SK-MEL-5 (cell line): ENCODE results near the gene SMG6. TPM values are rescaled to one million over a fixed set of nuclear protein-coding genes. Genes with fewer than 3 reads are reported as not detected.
"Not testable (repeated sequence)": the region's sequence is repeated elsewhere in the genome, so short reads cannot be mapped to it uniquely, and the experiment has no call there.

Experiments
- DNase-seq: peaks from one replicate; pipeline ENCODE4 v3.0.0-alpha.2; 2016; ENCODE audit warnings: low read depth, low spot score
- in situ Hi-C: cut with HindIII; loops from 2 replicates; pipeline ENCODE4 v1.10.0; 2016; ENCODE audit warnings: low sequenced_read_pairs, high pct_unique_total_duplicates, low pct_unique_long_range_greater_than_20kb
- total RNA-seq: library from RNA; depleted of rRNA; stranded (reverse); fragments of >200 nt; shearing (Covaris generic); gene quantifications from 2 replicates; pipeline ENCODE4 v1.2.3, GENCODE V29; 2014

Gene SMG6
- total RNA-seq, 1 experiment from 2014 or later = 10.0 TPM

DNA sequence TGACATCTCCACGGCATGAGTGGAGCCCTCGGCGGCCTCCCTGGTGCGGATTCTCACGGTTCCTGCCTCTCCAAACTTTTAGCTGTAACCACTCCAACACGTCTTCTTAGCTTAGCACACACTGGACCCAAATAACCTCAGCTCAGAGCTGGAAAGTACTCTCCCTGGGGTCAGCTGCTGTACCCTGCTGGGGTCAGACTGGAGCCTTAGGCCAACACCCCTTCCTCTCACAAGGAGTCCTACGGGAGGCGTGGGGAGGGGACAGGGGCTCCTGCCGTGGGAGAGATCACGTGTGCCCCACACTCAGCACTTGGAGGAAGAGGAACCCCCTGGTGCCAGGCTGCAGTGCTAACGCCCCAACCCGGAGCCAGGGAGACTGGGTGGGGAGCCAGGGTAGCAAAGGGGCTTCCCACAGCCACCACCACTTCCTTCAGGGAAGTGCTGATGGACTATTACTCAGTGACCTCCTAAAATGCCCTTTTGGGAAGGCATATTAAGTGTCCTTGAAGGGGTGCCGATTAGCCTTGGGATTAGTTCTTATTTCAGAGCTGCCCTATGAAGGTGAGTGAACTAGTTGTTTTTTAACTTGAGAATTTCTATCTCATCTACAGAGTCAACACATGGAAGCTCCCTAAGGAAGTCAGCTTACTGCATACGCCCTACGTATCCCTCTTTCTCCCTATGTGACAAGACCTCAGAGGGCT, 124.6 kb downstream of the SMG6 start:
- DNase-seq = no peak
- in situ Hi-C loops = no loop called here

DNA sequence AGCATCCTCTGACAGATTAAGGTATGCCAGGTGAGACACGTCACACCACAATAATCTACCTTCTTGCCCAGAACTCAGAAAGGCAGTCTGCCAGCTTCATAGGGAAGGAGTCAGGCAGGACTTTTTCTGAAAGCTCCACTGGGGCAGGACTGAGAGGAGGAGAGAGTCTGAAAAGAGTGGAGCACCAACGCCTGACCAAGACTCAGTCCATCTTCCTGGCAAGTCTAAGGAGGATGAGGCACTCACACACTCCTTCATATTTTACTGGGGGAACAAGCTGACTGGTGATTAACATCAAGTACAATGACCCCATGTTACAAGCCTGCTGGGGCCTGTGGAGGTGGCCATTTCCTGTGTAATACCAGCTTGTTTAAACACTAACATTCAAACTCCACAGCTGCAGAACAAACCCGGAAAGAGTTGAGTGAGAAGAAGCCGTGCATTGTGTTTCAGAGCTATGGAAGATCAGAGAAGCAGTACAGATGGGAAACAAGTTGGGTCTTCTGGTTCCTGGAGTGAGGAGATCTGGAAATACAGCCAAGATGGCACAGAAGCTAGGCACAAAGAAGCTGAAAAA, 126.3 kb downstream of the SMG6 start:
- in situ Hi-C loops = no loop called here
- DNase-seq = no peak

DNA sequence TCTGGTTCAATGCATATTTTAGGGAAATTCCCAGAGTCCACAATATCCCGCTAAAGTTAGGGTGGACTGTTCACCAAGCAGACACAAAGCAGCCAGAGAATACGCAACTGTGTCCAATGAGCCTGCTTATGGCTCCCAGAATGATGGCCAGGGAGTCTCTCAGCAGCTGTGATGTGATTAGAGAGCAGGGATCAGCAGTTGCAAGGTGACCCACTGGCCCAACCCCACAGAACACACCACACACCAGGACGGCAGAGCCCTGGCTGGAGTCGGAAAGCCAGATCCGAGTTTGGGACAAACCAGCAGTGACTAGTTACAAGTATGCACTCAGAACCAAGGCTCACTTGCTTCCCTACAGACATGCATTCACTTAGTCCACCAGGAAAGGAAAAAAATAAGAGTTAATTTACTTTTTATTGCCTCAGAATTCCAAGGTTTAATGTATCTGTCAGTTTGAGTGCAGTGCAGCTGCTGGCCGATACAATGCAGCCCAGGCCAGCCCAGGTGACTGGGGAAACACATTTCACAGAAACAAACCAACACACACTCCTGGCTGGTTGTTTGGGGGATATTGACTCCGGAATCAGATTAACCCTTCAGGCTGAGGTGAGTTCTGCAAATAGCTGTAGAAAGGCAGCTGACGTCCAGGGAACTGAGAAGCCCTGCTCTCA, 127.0 kb downstream of the SMG6 start:
- no peak for DNase-seq
- in situ Hi-C loops = no loop called here

DNA sequence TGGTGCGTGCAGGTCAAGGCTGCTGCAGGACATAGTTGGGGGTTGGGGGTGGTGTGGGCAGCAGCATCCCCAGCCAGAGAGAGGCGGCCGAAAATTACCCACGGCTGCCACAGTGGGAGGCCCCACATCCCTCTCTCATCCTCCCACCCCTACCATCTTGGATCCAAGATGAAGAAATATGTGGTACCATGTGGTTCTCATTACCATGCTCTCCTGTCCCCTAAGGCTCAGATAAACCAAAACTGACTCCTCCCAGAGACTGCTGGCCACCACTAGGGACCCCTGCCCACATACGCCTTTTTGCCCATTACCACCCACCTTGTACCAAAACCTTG, 128.3 kb downstream of the SMG6 start:
- DNase-seq = no peak
- in situ Hi-C loops = no loop called here

DNA sequence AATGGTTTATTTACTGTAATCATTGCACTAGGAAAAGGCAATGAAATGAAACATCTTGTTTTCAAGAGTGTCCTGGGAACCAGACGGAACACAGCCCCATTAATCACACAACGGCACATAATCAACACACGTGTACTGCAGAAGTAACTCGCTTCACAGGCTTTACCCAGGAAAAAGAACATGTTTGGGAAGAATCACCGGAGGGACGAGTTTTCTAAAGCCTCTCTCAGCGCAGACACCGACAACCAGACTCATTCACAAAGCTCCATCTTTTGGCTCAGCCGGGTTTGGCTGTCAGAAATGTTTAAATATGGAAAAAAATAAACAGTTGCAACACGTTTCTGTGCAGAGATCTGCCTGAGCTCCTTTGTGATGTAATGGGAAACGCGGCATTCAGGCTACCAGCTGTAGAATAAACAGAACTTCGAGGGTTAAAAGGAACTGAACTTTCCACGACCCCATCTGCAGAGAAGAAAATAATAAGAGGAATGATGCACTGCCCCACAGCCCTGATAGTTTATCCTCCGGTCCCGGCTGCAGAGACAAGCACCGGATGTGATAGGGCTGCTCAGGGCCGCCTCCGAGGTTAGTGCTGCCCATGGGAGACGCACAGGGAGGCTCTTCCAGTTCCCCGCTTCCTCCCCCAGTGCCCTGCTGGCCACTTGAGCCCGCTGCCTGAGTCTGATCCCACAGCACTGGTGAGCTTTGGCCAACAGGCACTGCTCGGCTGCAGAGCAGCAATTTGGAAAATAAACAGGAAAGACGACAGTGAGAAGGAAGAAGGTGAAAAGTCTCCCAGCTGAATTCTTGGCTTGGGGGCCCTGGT, 128.9 kb downstream of the SMG6 start:
- no peak for DNase-seq
- in situ Hi-C loops = no loop called here

DNA sequence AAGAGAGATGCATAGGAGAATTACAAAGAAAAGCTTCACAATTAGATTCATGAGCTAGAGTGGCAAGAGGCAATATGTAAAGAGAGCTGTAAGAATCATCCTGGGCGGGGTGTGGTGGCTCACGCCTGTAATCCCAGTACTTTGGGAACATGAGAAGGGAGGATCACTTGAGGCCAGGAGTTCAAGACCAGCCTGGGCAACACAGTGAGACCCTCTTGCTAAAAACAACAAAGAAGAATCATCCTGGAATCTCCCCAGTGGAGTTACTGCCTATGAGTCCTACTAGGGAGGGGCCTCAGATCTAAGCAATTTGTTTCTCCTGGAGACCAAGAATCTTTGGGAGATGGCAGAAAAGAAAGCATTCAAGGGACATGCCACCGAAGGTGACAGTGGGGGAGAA, 129.6 kb downstream of the SMG6 start:
- in situ Hi-C loops = no loop called here
- no peak for DNase-seq

DNA sequence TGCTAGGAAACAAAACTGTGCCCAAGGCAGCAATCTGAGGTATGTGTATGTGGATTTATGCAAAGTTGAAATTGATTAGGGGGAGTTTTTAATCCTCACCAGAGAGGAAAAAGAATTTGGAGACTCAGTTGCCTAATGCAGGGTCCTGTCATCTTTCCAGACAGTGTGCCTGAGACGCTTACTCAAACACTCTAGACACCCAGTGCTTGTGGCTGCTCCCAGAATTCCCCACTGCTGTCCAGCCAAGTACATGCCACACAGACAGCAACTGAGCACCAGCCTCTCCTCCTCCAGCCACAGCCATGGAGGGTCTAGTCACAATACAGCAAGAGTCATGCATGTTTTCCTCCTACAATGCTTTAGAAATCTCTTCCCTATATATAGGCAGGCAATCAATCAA, 130.6 kb downstream of the SMG6 start:
- no peak for DNase-seq
- in situ Hi-C loops = no loop called here

DNA sequence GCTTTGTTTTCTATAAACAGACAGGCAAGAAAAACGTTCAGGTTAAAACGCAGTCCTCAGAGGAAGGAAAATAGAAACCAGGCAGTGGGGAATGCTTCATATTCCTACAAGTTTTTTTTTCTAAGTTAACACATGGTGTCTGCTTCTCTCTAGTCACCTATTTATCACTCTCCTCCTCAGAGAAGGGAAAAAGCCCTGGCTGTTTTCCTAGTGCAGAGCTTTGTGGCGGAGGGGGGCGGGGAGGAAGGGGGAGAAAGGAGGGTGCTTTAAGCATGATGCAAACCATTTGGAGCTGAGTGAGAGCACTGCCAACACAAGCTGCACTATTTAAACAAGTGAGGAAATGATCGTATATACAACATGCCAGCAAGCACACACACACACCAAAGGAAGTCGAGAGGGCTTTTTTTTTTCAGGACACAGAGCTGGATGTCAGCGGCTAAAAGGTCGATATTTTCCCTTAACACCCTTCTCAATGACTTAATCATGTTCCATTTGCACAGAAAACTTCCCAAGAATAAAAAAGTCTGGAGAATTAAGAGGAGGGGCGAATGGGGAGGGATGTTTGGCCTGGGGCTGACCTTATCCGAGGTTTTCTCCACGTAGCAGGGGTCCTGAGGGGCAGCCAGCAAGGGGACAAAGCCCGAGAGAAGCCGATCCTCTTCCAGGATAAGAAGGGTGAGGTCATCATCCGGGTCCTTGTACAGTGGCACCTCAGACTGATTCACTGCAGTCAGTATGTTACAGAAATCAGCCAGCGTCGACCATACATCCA, 131.3 kb downstream of the SMG6 start:
- in situ Hi-C loops = no loop called here
- DNase-seq = no peak

DNA sequence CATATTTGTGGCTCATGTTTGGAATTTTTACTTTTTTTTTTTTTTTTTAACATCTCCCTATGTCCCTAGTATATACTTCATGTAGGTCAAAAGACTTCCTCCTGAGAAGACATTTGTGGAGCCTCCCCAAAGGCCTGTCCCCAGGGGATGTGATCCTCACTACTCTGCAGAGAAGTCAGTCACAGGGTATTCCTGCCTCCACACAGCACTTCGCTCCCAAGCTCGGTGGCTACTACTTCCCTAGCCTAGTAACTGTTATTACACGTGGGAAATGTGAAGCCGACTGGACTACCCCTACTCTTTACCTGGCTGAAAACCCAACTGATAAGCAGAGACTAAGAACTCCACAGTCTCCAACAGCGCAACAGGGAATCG, 131.9 kb downstream of the SMG6 start:
- no peak for DNase-seq
- in situ Hi-C loops = no loop called here

DNA sequence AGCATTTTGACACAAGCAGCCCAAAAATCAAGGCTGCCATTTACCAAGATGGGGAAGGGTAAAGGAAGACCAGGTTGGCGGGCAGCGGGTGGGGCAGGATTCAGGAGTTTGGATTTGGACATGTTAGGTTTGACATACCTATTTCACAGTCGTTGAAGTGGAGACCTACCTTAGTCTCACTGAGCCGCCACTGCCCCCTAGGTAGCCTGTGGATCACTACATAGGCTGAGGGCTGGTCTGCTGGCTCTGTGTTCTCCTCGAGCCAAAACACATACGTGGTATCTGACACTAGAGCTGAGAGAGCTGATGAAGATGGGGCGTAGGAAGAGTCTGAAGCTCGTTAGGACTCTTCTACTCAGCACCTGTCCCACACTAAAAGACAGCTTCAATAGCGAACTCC, 133.6 kb downstream of the SMG6 start:
- peak; percentile 55 for DNase-seq
- in situ Hi-C loops = no loop called here

DNA sequence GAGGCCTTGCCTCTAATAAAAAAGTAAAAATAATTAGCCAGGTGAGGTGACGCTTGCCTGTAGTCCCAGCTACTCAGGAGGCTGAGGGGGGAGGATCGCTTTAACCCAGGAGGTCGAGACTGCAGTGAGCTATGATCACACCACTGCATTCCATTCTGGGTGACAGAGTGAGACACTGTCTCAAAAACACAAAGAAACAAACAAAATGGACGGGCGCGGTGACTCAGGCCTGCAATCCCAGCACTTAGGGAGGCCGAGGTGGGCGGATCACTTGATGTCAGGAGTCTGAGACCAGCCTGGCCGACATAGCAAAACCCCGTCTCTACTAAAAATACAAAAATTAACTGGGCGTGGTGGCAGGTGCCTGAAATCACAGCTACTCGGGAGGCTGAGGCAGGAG, 137.9 kb downstream of the SMG6 start:
- in situ Hi-C loops, DNase-seq: not testable (repeated sequence)

DNA sequence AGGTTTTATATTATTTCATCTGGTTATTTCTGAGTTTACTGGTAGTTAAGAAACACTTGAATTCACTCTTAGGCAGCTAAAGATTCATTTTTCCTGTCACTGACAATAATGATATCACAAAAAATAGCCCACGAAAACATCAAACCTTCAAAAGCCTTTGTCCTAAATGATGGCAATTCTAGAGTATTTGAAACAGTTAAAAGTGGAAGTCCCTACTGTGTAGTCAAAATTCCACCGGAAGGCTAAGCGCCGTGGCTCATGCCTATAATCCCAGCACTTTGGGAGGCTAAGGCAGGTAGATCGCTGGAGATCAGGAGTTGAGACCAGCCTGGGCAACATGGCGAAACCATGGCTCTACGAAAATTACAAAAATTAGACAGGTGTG, 145.2 kb downstream of the SMG6 start:
- no peak for DNase-seq
- in situ Hi-C loops = no loop called here

DNA sequence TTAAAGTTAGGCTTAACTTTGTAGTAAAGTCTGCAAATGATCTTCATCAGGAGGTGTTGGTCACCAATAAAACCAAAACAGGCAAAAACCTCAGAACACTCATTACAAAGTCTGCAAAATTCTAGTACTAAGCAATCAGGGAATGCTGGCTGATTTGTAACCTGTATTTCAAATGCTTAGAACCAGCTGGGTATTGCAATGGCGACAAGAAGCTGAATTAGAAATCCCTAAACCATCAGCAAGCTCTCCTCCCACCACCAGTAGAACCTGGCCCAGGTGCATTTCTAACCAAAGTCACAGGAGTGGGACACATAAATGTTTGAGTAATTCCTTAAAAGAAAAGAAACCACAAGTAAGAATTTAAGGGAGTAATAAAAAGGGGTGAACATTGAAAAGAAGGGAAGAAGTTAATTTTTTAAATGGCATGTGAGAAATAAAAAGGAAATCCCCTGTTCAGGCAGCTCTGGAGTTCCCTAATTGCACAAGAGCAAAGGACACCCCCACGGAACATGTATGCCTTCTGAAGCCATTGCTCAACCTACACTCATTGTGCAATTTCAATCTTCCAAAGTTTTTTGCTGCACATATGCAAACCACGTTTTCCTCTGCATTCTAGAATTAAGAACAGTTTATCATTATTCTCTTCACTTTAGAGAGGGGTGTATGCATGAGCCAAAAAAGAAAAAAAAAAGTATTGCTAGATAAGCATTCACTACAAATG, 145.8 kb downstream of the SMG6 start:
- no peak for DNase-seq
- in situ Hi-C loops = no loop called here

DNA sequence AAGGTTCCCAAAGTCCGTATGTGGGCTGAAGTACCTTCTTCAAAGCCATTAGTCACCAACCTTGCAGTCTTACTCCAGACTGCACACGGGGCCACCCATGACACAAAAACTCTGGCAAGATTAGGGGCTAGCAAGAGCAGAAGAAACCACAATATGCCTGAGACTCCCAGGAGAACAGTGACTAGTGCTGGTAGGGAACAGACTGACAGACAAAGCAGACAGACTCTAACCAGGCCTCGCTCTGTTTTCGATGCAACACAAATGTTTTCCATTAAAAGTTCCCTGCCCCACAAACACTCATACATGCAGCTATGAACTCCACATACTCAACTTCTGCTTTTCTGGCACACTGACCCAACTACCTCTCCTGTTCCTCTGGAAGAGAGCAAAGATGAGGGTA, 146.5 kb downstream of the SMG6 start:
- in situ Hi-C loops = no loop called here
- no peak for DNase-seq

DNA sequence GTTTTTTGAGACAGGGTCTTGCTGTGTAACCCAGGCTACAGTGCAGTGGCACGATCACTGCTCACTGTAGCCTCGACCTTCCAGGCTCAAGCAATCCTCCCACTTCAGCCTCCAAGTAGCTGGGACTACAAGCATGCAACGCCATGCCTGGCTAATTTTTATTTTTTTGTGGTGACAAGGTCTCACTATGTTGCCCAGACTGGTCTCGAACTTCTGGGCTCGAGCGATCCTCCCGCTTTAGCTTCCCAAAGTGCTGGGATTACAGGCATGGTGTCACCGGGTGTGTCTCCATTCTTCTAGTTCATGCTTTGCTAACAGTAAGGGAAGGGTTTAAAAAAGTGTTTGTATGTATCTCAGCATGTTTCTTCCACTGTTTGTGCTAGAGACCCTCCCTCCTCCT, 146.9 kb downstream of the SMG6 start:
- no peak for DNase-seq
- in situ Hi-C loops = no loop called here

DNA sequence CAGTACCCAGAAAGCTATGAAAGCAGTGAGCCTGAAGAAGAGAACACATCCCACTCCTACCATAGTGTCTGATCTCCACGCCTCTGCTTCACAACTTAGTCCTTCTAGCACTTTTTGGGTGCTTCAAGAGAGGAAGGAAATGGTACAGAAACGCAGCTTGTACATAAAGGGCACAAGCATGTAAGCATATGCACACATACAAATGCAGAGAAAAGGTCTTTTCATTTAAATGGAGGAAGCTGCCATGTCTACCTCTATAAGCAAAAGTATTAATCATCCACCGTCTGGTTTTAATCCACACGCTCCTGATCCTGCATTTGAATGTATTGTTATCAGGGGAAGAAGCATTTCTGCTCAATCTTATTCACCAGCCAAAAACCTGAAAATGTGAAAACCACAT, 148.0 kb downstream of the SMG6 start:
- DNase-seq = no peak

DNA sequence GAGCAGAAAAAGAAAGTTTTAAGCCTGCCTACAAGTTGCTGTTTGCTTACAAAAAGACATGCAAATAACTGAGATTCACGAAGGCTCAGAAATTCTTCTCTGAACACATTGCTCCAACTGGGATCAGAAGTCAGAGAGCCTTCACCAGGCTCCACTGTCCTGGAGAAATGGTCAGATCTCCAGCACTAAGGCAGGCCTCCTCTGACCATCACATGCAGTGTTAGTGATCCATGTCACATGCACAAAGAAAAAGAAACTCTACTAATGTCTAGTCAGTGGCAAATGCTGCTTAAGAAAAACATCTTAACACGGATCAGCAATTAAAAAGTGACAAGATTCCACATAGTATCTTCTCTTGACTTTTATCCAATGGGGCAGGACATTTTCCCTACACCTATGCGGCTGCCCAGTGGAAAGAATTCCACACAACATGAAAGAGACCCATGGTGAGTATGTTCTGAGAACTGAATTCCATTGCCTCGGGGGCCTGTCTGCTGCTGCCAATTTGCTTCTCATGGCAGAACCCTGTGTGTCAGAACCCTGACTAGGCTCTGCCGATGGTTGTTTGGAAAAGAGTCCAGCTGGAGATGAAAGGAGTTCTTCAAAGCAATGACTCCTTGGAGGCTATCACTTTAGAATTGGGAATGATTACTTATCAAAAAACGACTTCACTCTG, 152.1 kb downstream of the SMG6 start:
- in situ Hi-C loops = no loop called here
- DNase-seq = peak; percentile 26

More for the DNA sequence above, 148.0 kb downstream of the SMG6 start:
- in situ Hi-C loops = no loop called here
